HEK293 (cell line): ENCODE measurements around the gene MUS81.
A peak's percentile ranks its signal among the peaks of the same experiment; 100 is the strongest.

Experiments
- CTCF ChIA-PET: fragments of 350-600 bp; formaldehyde crosslinking; extraction: SDS; loops from one replicate; lab custom pipeline; 2021; ENCODE audit warnings: antibody characterized with exemption; lab: Yijun Ruan, JAX
- POLR2A ChIA-PET: fragments of 300-600 bp; formaldehyde crosslinking; extraction: SDS; loops from one replicate; lab custom pipeline; 2020; ENCODE audit warnings: antibody characterized with exemption, inconsistent platforms; lab: Yijun Ruan, JAX
- H3K27ac ChIP-seq: fragments of 200-500 bp; sonication (Bioruptor generic); 2 replicates; pipeline ENCODE4 v1.5.1; 2014; ENCODE audit warnings: low read depth, low read length, control low read depth, inconsistent platforms; ENCODE audit errors: extremely low read depth
- H3K36me3 ChIP-seq, 2 experiments: fragments of 200-500 bp in 1 of 2; sonication (Bioruptor generic) in 1 of 2; 1 replicate in 1 of 2; 2 replicates in 1 of 2; pipeline ENCODE4 v1.5.1; 2014 to 2017; ENCODE audit warnings: inconsistent platforms in 2 of 2, low read length in 2 of 2; ENCODE audit not compliant: control insufficient read depth in 2 of 2, insufficient read depth in 1 of 2
- H3K4me1 ChIP-seq: fragments of 200-500 bp; sonication (Bioruptor generic); 2 replicates; pipeline ENCODE4 v1.5.1; 2014; ENCODE audit warnings: mild to moderate bottlenecking, low read length, inconsistent platforms; ENCODE audit not compliant: control insufficient read depth, insufficient read depth
- H3K4me3 ChIP-seq: 2 replicates; pipeline ENCODE4 v1.5.1; 2011; ENCODE audit warnings: low read depth, mild to moderate bottlenecking, control low read depth, low read length, moderate library complexity
- H3K9me3 ChIP-seq: fragments of 200-500 bp; sonication (Bioruptor generic); 2 replicates; pipeline ENCODE4 v1.5.1; 2014; ENCODE audit warnings: low read depth, low read length, inconsistent platforms; ENCODE audit not compliant: control insufficient read depth, insufficient read depth
- KLF17 ChIP-seq: fragments of 450-650 bp; formaldehyde crosslinking; IDR thresholded peaks from 2 replicates; pipeline ENCODE4 v1.5.1; 2016; ENCODE audit warnings: missing biosample characterization, missing genetic modification characterization
- MZF1 ChIP-seq: fragments of 450-650 bp; formaldehyde crosslinking; IDR thresholded peaks from 2 replicates; pipeline ENCODE4 v1.5.1; 2017; ENCODE audit warnings: missing biosample characterization, missing genetic modification characterization, borderline replicate concordance
- SP2 ChIP-seq: fragments of 450-650 bp; formaldehyde crosslinking; IDR thresholded peaks from 2 replicates; pipeline ENCODE4 v1.5.1; 2016; ENCODE audit warnings: missing biosample characterization, missing genetic modification characterization
- ZBTB1 ChIP-seq: fragments of 450-650 bp; formaldehyde crosslinking; IDR thresholded peaks from 2 replicates; pipeline ENCODE4 v1.5.1; 2016; ENCODE audit warnings: missing biosample characterization, missing genetic modification characterization
- ZBTB44 ChIP-seq: fragments of 450-650 bp; IDR thresholded peaks from 2 replicates; pipeline ENCODE4 v1.5.1; 2018; ENCODE audit warnings: missing biosample characterization, mild to moderate bottlenecking, missing genetic modification characterization
- ZBTB7A ChIP-seq: fragments of 450-650 bp; formaldehyde crosslinking; IDR thresholded peaks from 2 replicates; pipeline ENCODE4 v1.5.1; 2016; ENCODE audit warnings: low read depth, missing biosample characterization, missing genetic modification characterization
- ZNF146 ChIP-seq: fragments of 450-650 bp; formaldehyde crosslinking; IDR thresholded peaks from 2 replicates; pipeline ENCODE4 v1.5.1; 2016; ENCODE audit warnings: missing biosample characterization, missing genetic modification characterization
- ZNF16 ChIP-seq: fragments of 450-650 bp; formaldehyde crosslinking; IDR thresholded peaks from 2 replicates; pipeline ENCODE4 v1.5.1; 2016; ENCODE audit warnings: low read depth, missing biosample characterization, missing genetic modification characterization
- ZNF2 ChIP-seq: fragments of 450-650 bp; formaldehyde crosslinking; IDR thresholded peaks from 2 replicates; pipeline ENCODE4 v1.5.1; 2016; ENCODE audit warnings: missing biosample characterization, missing genetic modification characterization
- ZNF223 ChIP-seq: fragments of 450-650 bp; formaldehyde crosslinking; IDR thresholded peaks from 2 replicates; pipeline ENCODE4 v1.5.1; 2016; ENCODE audit warnings: missing biosample characterization, missing genetic modification characterization
- ZNF24 ChIP-seq: fragments of 450-650 bp; formaldehyde crosslinking; IDR thresholded peaks from 2 replicates; pipeline ENCODE4 v1.5.1; 2016; ENCODE audit warnings: missing biosample characterization, missing genetic modification characterization
- ZNF341 ChIP-seq: fragments of 450-650 bp; formaldehyde crosslinking; IDR thresholded peaks from 2 replicates; pipeline ENCODE4; 2016; ENCODE audit warnings: low read depth, missing biosample characterization, missing genetic modification characterization
- ZNF629 ChIP-seq: fragments of 450-650 bp; formaldehyde crosslinking; IDR thresholded peaks from 2 replicates; pipeline ENCODE4 v1.5.1; 2017; ENCODE audit warnings: missing biosample characterization, missing genetic modification characterization
- ZNF76 ChIP-seq: fragments of 450-650 bp; formaldehyde crosslinking; IDR thresholded peaks from 2 replicates; pipeline ENCODE4; 2016; ENCODE audit warnings: low read depth, missing biosample characterization, missing genetic modification characterization, borderline replicate concordance

The MUS81 gene

GRCh38 chr11:65867284-65868071, 7.2 kb downstream of the MUS81 start:
- Histone ChIP-seq H3K9me3 (no peaks in the 10 kb centered on the region), H3K4me3 (no peak overlapping the region)
- TF ChIP-seq SP2 (peak; percentile 21; the same call in 1 of the 2 replicates), ZNF341 (tag by site-specific recombination) (no peak), ZNF146 (tag by site-specific recombination) (no peak), ZBTB44 (tag by site-specific recombination) (0 out of 2 replicates have a peak, but pooled peaks have one; percentile 27)
- TF ChIP-seq, all 188 proteins: peak for 2
- Histone ChIP-seq H3K27ac (no peak overlapping the region), H3K36me3 (peaks cover 0 to 56% of the 10 kb centered on the region in 2 experiments; a peak in 1 of 3 replicates), H3K4me1 (no peaks in the 10 kb centered on the region)
- POLR2A ChIA-PET = interaction anchor here (1.1 to 6.6 kb wide), 4 partner anchors 8 to 21 kb away, joined by 3 to 111 read pairs (median 12); partner anchors contain the start of genes CFL1, FIBP and MUS81
- CTCF ChIA-PET = interaction anchor here (2.9 kb wide), 1 partner anchor 17 kb away, joined by 18 read pairs; no protein-coding TSS in a partner anchor

GRCh38 chr11:65868076-65868667, 7.9 kb downstream of the MUS81 start:
- Histone ChIP-seq H3K4me1 (no peaks in the 10 kb centered on the region), H3K9me3 (no peaks in the 10 kb centered on the region), H3K36me3 (peaks cover 0 to 49% of the 10 kb centered on the region in 2 experiments; a peak in 1 of 3 replicates), H3K4me3 (no peak overlapping the region), H3K27ac (no peak overlapping the region)
- ChIA-PET POLR2A (interaction anchor here (0.5 to 6.6 kb wide), 7 partner anchors 8 to 125 kb away, joined by 3 to 111 read pairs (median 9); partner anchors contain the start of genes CFL1, CTSW, FIBP and MUS81), CTCF (interaction anchor here (0.7 to 4.2 kb wide), 4 partner anchors 8 to 28 kb away, joined by 3 to 37 read pairs (median 11); partner anchors contain the start of gene MUS81)
- TF ChIP-seq ZNF76 (tag by site-specific recombination) = 0 out of 2 replicates have a peak, but pooled peaks have one; percentile 35
- no peak for TF ChIP-seq ZBTB1

- no peaks in the 10 kb centered on the region for H3K9me3 ChIP-seq
- ChIA-PET CTCF (interaction anchor here (0.6 to 4.2 kb wide), 5 partner anchors 9 to 158 kb away, joined by 4 to 37 read pairs (median 5); partner anchors contain the start of gene MUS81), POLR2A (interaction anchor here (0.6 to 6.6 kb wide), 10 partner anchors 9 to 151 kb away, joined by 3 to 111 read pairs (median 6); partner anchors contain the start of genes CCDC85B, CFL1, CTSW and FIBP)
- H3K4me1 ChIP-seq = no peaks in the 10 kb centered on the region
- H3K27ac ChIP-seq = no peak overlapping the region
- no peak overlapping the region for H3K4me3 ChIP-seq
- TF ChIP-seq ZBTB7A (tag by site-specific recombination) (no peak), KLF17 (tag by site-specific recombination) (no peak), ZNF24 (no peak), ZNF629 (tag by site-specific recombination) (no peak), ZNF2 (tag by site-specific recombination) (no peak), MZF1 (no peak), ZNF223 (tag by site-specific recombination) (no peak), ZNF16 (tag by site-specific recombination) (no peak)
- H3K36me3 ChIP-seq = peaks cover 0 to 42% of the 10 kb centered on the region in 2 experiments; a peak in 1 of 3 replicates
Measured at GRCh38 chr11:65868907-65869306, 8.7 kb downstream of the MUS81 start.
